Mesothelial cell of epicardium (in vitro differentiated cells): Measurements from ENCODE around the gene RXFP3. TPM values are rescaled to one million over a fixed set of nuclear protein-coding genes. Genes with fewer than 3 reads are reported as not detected.

ENCODE experiments used
- DNase-seq, 2 experiments: peaks; one replicate each; pipeline ENCODE4 v3.0.0; 2021; ENCODE audit warnings: low spot score in 2 of 2; ENCODE audit not compliant: unreplicated experiment in 2 of 2
- H3K27ac Mint-ChIP-seq: 2 replicates; pipeline ENCODE4 v1.8.0; 2021; ENCODE audit warnings: mixed read lengths
- H3K27me3 Mint-ChIP-seq: 2 replicates; pipeline ENCODE4 v1.8.0; 2021; ENCODE audit warnings: low read depth, mixed read lengths
- H3K36me3 Mint-ChIP-seq: 2 replicates; pipeline ENCODE4 v1.8.0; 2021; ENCODE audit warnings: mixed read lengths
- H3K4me1 Mint-ChIP-seq: 2 replicates; pipeline ENCODE4 v1.8.0; 2021; ENCODE audit warnings: mixed read lengths
- H3K4me3 Mint-ChIP-seq: 2 replicates; pipeline ENCODE4 v1.8.0; 2021; ENCODE audit warnings: mild to moderate bottlenecking, moderate library complexity, mixed read lengths
- H3K9me3 Mint-ChIP-seq: 2 replicates; pipeline ENCODE4 v1.8.0; 2021; ENCODE audit warnings: mixed read lengths
- CTCF ChIP-seq: fragments of 200-600 bp; sonication (generic); IDR thresholded peaks from one replicate; pipeline ENCODE4 v1.5.0; 2021; ENCODE audit warnings: antibody characterized with exemption; ENCODE audit not compliant: unreplicated experiment
- total RNA-seq: library from RNA; stranded (reverse); gene quantifications from 3 replicates; pipeline ENCODE4 v1.2.1, GENCODE V29; 2021

RXFP3 gene
- total RNA-seq, 1 donor from 2014 or later = not detected

DNA sequence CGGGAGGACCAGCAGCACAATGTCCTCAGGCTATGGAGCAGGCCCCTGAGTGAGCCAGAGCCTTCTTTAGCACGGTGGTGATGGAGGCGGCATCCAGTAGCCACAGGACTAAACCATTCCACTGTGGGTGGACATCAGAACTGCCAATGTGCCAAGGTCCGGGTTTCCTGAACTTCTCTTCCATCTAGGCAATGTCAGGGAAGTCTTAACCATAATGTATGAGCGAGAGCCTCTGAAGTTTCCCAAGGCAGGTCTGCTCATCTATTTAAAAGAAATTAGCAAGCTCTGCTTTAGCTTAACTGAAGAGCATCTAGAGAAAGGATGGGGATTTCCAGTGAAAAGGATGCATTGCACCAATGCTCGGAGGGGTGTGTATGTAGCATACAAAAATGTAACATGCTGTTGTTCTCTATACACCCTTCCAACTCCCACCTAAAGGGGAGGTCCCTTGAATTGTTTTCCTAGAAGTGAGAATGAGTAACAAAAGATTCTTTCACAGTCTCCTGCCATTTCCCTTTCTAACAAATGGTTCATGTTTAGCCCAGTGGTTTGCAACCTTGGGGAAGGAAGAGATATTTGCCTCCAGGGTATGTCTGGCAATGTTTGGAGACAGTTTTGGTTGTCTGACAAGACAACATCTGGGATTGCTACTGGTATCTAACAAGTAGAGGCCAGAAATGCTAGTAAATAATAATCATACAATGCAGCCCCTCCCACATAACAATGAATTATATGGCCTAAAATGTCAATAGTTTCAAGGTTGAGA is 6.1 kb upstream of the RXFP3 start:
- H3K4me1 Mint-ChIP-seq = peaks cover 6% of the 10 kb centered on the region
- no peaks in the 10 kb centered on the region for H3K36me3 Mint-ChIP-seq
- H3K27ac Mint-ChIP-seq = no peak overlapping the region
- no peak for DNase-seq
- TF ChIP-seq CTCF = no peak
- H3K4me3 Mint-ChIP-seq = no peak overlapping the region
- H3K9me3 Mint-ChIP-seq = no peaks in the 10 kb centered on the region
- H3K27me3 Mint-ChIP-seq = peaks cover 6% of the 10 kb centered on the region

DNA sequence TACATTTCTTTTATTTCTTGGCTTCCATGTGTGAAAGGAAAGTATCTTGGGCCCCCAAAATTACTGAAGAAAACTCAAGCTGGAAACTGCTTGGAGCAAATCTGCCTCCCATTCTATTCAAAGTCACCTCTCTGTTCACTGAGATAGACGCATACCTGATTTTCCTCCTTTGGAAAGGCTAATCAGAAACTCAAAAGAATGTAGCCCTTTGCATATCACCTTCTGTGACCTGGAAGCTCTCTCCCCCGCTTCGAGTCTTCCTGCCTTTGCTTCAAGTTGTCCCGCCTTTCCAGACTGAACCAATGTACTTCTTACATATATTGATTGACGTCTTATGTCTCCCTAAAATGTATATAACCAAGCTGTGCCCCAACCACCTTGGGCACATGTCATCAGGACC is 5.0 kb upstream of the RXFP3 start:
- peaks cover 14% of the 10 kb centered on the region for H3K27me3 Mint-ChIP-seq
- H3K9me3 Mint-ChIP-seq = no peaks in the 10 kb centered on the region
- TF ChIP-seq CTCF = no peak
- H3K36me3 Mint-ChIP-seq = no peaks in the 10 kb centered on the region
- DNase-seq = no peak
- H3K4me1 Mint-ChIP-seq = peaks cover 10% of the 10 kb centered on the region
- no peak overlapping the region for H3K27ac Mint-ChIP-seq
- no peak overlapping the region for H3K4me3 Mint-ChIP-seq

GRCh38 chr5:33933723-33934169 is 2.4 kb upstream of the RXFP3 start:
- Mint-ChIP-seq H3K9me3 (no peaks in the 10 kb centered on the region), H3K4me1 (peaks cover 4% of the 10 kb centered on the region), H3K4me3 (no peak overlapping the region), H3K27me3 (peaks cover 36% of the 10 kb centered on the region), H3K27ac (no peak overlapping the region), H3K36me3 (no peaks in the 10 kb centered on the region)
- no peak for TF ChIP-seq CTCF
- no peak for DNase-seq

GRCh38 chr5:33934176-33934575 is 2.0 kb upstream of the RXFP3 start:
- H3K4me1 Mint-ChIP-seq = peaks cover 4% of the 10 kb centered on the region
- no peaks in the 10 kb centered on the region for H3K9me3 Mint-ChIP-seq
- H3K4me3 Mint-ChIP-seq = no peak overlapping the region
- H3K36me3 Mint-ChIP-seq = no peaks in the 10 kb centered on the region
- H3K27ac Mint-ChIP-seq = no peak overlapping the region
- no peak for DNase-seq
- peaks cover 39% of the 10 kb centered on the region for H3K27me3 Mint-ChIP-seq
- no peak for TF ChIP-seq CTCF

- no peak overlapping the region for H3K27ac Mint-ChIP-seq
These were observed 194 bp upstream of the RXFP3 start for GRCh38 chr5:33936004-33936380.

More at GRCh38 chr5:33936004-33936380, 194 bp upstream of the RXFP3 start:
- peaks cover 55% of the 10 kb centered on the region for H3K27me3 Mint-ChIP-seq
- no peaks in the 10 kb centered on the region for H3K9me3 Mint-ChIP-seq
- peaks cover 4% of the 10 kb centered on the region for H3K4me1 Mint-ChIP-seq
- peak overlapping the region; percentile 72 for H3K4me3 Mint-ChIP-seq
- no peaks in the 10 kb centered on the region for H3K36me3 Mint-ChIP-seq
- peak; percentile 69 for TF ChIP-seq CTCF
- peak; percentile 79 to 93 for DNase-seq
